ENCODE results near the gene ABL2.
"Not testable (repeated sequence)": the region's sequence is repeated elsewhere in the genome, so short reads cannot be mapped to it uniquely, and the experiment has no call there.

The ABL2 gene

GRCh38 chr1:179213317-179213716, 16.2 kb downstream of the ABL2 start:
- DNase-seq: not testable (repeated sequence)

GRCh38 chr1:179208681-179209477, 20.6 kb downstream of the ABL2 start:
- no peak for DNase-seq

DNA sequence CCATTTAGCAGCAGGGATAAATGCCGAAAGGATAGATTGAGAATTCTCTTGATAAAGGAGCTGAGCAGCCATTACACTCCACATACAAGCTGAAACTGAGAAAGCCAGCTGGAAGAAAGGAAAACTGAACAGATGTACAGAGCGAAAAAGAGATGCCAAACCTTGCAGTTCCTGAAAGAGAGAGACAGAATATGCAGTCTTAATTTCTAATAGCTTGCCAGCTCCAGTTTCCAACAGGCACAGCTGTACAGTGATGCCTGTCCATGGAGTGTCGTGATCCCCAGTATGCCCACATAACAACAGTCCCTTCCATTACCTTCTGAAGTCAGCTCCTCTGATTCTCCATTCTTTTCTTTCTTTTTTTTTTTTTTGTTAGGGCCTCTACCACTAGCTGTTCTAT, 22.7 kb downstream of the ABL2 start:
- DNase-seq: no peak

DNA sequence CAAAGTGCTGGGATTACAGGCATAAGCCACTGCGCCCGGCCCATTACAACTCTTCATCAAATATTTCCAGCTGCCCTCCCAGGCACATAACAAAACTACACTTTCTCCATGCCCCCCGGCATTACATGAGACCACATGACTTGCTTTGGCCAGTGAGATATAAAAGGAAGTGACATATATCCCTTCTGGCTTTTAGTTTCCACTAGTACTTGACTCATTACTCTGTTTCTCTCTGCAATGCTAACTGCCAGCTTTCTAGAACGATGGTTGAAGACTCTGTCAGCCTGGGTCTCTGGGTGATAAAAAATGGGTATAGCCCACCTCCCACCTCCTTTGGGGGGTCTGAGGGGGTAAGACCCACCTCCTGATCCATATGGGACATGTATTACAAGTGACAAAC, 24.2 kb downstream of the ABL2 start:
- no peak for DNase-seq

DNA sequence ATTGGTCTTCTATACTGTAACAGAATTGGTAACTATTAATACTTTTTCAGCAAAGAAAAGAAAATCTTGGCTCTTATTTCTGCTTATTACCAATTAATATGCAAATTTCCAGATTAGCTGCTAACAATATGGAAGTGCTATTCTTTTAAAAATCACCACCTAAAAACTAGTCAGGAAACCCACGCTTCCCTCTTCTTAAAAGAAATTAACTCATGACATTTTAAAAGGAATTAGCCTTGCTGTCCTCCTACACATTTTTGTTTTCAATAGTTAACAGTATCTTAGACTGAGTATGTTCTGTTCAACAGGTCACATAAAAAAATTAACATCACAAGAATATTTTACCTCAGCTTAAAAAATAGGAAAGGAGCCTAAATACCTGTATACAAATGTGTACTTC, 27.3 kb downstream of the ABL2 start:
- no peak for DNase-seq

GRCh38 chr1:179200586-179200985, 28.9 kb downstream of the ABL2 start:
- no peak for DNase-seq

DNA sequence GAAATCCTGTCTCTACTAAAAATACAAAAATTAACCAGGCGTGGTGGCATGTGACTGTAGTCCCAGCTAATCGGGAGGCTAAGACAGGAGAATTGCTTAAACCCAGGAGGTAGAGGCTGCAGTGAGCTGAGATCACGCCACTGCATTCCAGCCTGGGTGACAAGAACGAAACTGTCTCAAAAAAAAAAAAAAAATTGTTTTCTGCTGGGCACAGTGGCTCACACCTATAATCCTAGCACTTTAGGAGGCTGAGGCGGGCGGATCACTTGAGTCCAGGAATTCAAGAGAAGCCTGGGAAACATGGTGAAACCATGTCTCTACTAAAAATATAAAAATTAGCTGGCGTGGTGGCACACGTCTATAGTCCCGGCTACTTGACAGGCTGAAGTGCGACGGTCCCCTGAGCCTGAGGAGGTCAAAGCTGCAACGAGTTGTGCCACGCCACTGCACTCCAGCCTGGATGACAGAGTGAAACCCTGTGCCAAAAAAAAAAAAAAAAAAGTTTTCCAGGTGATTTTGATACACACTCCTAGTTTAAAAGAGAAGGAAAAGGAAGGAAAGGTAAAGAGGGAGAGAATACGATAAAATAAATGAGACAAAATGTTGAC, 31.7 kb downstream of the ABL2 start:
- DNase-seq: no peak

- DNase-seq: not testable (repeated sequence)
These were observed 33.6 kb downstream of the ABL2 start for GRCh38 chr1:179195857-179196256.

- DNase-seq: no peak
These were observed 34.1 kb downstream of the ABL2 start for GRCh38 chr1:179195376-179195775.

GRCh38 chr1:179194068-179194537, 35.4 kb downstream of the ABL2 start:
- DNase-seq: no peak

- no peak for DNase-seq
These were observed 38.6 kb downstream of the ABL2 start for GRCh38 chr1:179190861-179191260.

GRCh38 chr1:179187735-179188471, 41.6 kb downstream of the ABL2 start:
- no peak for DNase-seq

DNA sequence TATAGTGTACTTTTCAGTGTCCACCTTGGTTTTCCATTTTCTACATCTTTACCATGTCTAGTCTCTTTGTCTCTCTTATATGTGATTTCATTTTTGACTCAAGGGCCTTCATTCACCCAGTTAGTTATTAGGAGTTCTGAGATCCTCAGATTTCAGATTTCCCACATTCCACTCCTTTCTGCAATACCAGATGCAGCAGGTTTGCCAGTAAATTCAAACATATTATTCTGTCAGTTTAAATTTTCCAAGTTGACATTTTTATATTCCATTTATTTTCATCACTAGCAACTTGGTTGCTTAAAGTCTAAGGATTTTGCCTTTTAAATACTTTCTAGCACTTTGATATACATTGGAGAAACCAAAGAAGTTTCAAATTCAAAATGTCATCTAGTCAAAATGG, 42.4 kb downstream of the ABL2 start:
- no peak for DNase-seq

DNA sequence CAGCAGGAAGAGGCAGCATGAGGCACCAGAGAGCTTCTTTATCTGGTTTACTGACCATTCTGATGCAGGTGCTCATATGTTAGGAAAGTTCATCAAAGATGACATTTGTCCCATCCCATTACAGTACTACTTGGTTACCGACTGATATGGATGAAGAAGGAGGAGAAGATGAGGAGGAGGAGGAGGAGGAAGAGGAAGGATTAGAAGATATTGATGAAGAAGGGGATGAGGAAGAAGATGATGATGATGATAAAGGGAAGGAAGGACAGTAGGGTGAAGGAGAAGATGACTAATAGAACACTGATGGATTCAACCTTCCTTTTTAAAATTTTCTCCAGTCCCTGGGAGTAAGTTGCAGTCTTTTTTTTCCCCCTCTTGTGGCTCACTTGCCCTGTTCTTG, 45.1 kb downstream of the ABL2 start:
- DNase-seq: no peak

DNA sequence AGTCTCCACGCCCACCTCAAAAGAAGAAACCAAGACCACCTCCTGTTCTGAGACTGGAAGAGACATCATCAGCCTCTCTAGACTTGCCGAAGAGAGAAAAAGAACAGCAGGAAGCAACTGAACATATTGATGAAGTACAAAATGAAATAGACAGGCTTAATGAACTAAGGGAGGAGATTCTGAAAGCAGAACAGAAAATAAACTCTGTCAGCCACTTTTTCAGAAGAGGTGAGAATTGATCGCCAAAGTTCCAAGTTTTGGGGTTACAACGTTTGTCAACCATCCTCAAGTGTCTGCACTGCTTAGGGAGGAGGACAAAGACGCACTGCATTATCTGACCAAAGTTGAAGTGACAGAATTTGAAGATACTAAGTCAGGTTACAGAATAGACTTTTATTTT, 45.6 kb downstream of the ABL2 start:
- no peak for DNase-seq

GRCh38 chr1:179178950-179179349, 50.5 kb downstream of the ABL2 start:
- no peak for DNase-seq

DNA sequence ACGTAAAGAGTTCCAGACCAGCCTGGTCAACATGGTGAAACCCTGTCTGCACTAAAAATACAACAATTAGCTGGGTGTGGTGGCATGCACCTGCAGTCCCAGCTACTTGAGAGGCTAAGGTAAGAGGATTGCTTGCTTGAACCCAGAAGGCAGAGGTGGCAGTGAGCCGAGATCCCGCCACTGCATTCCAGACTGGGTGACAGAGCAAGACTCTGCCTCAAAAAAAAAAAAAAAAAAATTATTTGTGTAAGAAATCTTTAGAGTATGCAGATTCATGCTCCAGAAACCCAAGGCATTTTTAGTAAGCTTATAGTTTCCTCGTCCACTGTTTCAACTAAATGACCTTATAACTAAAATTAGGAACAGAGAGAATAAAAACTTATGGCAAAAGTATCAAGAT, 51.3 kb downstream of the ABL2 start:
- no peak for DNase-seq

- no peak for DNase-seq
These were observed 51.9 kb downstream of the ABL2 start for GRCh38 chr1:179177615-179178014.

DNA sequence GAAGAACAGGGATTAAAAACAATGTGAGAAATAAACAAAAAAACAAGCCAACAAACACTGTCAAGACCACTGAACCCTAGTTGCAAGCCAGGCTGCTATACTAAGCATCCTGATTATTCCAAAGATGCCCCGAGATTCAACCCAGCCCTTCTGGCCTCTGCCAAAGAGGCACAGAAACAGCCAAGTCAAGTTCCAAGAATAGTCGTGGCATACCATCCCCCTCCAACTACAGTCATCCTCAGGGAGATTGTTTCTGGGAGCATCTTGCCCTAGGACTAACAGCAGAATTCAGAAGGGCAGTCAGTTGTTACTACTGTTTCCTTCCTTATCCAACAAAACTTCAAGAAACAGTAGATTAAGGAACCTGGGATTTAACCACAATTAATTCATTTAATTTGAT, 52.3 kb downstream of the ABL2 start:
- no peak for DNase-seq

DNA sequence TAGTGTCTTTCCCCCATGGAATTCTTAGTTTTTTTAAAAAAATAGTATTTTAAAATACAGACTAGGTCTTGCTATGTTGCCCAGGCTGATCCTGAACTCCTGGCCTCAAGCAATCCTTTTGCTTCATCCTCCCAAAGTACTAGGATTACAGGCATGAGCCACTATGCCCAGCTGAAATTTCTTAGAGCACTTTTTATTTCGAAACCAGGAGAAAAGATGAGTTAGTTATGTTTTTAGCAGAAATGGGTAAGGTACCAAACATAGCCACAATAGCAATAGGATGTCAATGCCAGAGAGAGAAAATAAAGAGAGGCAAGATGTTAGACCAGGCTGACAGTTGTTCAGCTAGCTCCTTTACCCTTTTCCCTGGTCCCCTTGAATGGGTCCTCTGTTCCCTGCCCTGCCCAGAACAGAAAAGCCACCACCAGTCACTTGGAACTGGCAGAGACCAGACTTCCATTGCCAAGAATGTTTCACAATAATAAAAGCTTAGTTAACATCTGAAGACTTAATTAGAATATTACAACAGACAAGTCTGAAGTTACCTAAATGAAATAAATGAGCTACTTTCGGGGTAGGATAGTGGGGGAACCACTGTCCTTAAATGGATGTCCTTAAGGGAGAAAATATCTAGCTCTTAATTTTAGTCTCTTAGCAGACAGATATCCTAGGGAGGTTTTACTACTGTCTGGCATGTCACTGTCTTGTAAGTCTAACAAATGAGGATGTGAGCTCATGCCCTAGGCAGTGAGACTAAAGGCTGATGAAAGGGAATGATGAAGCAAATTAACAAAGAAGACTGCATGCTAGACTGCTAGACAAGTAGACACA, 54.3 kb downstream of the ABL2 start:
- no peak for DNase-seq

GRCh38 chr1:179170468-179170770, 59.1 kb downstream of the ABL2 start:
- DNase-seq: not testable (repeated sequence)

DNA sequence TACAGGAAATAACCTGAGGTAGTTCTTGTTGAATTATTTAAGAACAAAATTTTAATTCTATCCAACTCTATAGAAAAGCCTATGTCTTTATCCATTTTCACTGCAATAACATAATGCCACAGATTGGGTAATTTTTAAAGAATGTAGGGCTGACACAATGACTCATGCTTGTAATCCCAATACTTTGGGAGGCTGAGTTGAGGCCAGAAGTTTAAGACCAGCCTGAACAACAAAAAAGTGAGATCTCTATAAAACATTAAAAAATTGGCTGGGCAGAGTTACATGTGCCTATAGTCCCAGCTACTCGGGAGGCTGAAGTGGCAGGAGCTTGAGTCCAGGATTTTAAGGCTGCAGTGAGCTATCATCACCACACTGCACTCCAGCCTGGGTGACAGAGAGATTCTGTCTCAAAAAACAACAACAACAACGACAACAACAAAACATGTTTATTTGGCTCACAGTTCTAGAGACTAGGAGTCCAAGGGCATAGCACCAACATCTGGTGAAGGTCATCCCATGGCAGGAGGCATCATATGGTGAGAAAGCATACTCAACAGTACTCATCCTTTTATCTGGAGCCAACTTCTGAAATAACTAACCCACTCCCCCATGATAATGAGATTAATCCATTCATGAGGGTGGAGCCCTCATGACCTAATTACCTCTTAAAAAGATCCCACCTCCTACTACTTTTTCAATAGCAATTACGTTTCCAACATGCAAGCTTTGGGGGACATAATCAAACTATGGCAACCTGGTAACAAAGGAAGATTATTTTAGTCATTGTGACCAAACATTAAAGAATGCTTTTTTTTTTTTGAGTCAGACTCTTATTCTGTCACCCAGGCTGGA, 59.6 kb downstream of the ABL2 start:
- no peak for DNase-seq
